ENCODE results near the gene SAPCD2.

SAPCD2 gene

GRCh38 chr9:137030538-137031527 is 39.5 kb downstream of the SAPCD2 start:
- DNase-seq (ENCODE audit: low read depth): no peak

- no peak for DNase-seq (ENCODE audit: low read depth)
Observed at GRCh38 chr9:137030006-137030405, 40.4 kb downstream of the SAPCD2 start.

- peak; percentile 42 for DNase-seq (ENCODE audit: low read depth)
Observed at GRCh38 chr9:137029058-137029936, 41.1 kb downstream of the SAPCD2 start.

GRCh38 chr9:137028263-137029057 is 41.9 kb downstream of the SAPCD2 start:
- DNase-seq (ENCODE audit: low read depth): peak; percentile 35

GRCh38 chr9:137027369-137028262 is 42.7 kb downstream of the SAPCD2 start, which contains the start of gene ABCA2:
ABCA2 (minus strand) TSS chr9:137028237; CDS start chr9:137028140, 97 bp downstream.
- peak; percentile 27 for DNase-seq (ENCODE audit: low read depth)

GRCh38 chr9:137026828-137027227 is 43.5 kb downstream of the SAPCD2 start:
- no peak for DNase-seq (ENCODE audit: low read depth)

- DNase-seq (ENCODE audit: low read depth): no peak
Observed at GRCh38 chr9:137026384-137026783, 44.0 kb downstream of the SAPCD2 start.

GRCh38 chr9:137025517-137025966 is 44.8 kb downstream of the SAPCD2 start:
- DNase-seq (ENCODE audit: low read depth): no peak

- DNase-seq (ENCODE audit: low read depth): no peak
Observed at GRCh38 chr9:137023583-137023991, 46.8 kb downstream of the SAPCD2 start.

- no peak for DNase-seq (ENCODE audit: low read depth)
Observed at GRCh38 chr9:137023157-137023556, 47.2 kb downstream of the SAPCD2 start.

- no peak for DNase-seq (ENCODE audit: low read depth)
Observed at GRCh38 chr9:137022662-137023008, 47.7 kb downstream of the SAPCD2 start.

- peak; percentile 73 for DNase-seq (ENCODE audit: low read depth)
Observed at GRCh38 chr9:137021979-137022661, 48.2 kb downstream of the SAPCD2 start.

- no peak for DNase-seq (ENCODE audit: low read depth)
Observed at GRCh38 chr9:137021568-137021978, 48.8 kb downstream of the SAPCD2 start.

GRCh38 chr9:137020771-137021567 is 49.4 kb downstream of the SAPCD2 start:
- no peak for DNase-seq (ENCODE audit: low read depth)

GRCh38 chr9:137019891-137020683 is 50.3 kb downstream of the SAPCD2 start:
- DNase-seq (ENCODE audit: low read depth): no peak

GRCh38 chr9:137018761-137019559 is 51.4 kb downstream of the SAPCD2 start:
- DNase-seq (ENCODE audit: low read depth): no peak

- no peak for DNase-seq (ENCODE audit: low read depth)
Observed at GRCh38 chr9:137017791-137018497, 52.4 kb downstream of the SAPCD2 start.
